A673 (cell line): ENCODE data around the gene UPP1.
A peak's percentile ranks its signal among the peaks of the same experiment; 100 is the strongest.

Source experiments
- EZH2 ChIP-seq: fragments of 200-600 bp; sonication (generic); IDR thresholded peaks from 2 replicates; pipeline ENCODE4 v1.6.1; 2017; ENCODE audit warnings: borderline replicate concordance, low read depth, mild to moderate bottlenecking, mixed read lengths, antibody characterized with exemption, low read length; ENCODE audit not compliant: poor library complexity, severe bottlenecking
- TF ChIP-seq, protein P1 (sequence below): fragments of 300-800, 200-600 bp; sonication (generic); conservative IDR thresholded peaks from 2 replicates; pipeline ENCODE4 v1.5.1; 2017; ENCODE audit warnings: low read depth, mild to moderate bottlenecking, antibody characterized with exemption, low read length, moderate library complexity, mixed read lengths

DNA sequence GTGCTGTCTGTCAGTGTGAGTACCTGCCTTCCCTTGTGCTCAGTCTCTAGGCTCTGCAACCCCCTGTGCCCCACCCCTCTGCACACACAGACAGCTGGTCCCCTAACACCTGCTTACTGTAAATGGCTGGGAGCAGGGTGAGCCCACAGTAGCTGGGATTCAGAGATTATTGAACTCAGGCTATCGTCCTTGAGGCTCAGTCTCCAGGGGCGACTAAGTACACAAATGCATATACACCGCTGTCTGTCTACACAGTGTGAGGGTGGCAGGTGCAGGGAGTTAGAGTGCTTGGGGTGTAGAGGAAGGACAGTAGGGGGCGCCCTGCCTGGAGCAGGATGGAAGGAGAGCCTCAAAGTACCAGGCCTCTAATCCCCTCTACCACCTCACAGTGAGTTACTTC, 12.9 kb downstream of the UPP1 start:
- TF ChIP-seq, protein P1, sequence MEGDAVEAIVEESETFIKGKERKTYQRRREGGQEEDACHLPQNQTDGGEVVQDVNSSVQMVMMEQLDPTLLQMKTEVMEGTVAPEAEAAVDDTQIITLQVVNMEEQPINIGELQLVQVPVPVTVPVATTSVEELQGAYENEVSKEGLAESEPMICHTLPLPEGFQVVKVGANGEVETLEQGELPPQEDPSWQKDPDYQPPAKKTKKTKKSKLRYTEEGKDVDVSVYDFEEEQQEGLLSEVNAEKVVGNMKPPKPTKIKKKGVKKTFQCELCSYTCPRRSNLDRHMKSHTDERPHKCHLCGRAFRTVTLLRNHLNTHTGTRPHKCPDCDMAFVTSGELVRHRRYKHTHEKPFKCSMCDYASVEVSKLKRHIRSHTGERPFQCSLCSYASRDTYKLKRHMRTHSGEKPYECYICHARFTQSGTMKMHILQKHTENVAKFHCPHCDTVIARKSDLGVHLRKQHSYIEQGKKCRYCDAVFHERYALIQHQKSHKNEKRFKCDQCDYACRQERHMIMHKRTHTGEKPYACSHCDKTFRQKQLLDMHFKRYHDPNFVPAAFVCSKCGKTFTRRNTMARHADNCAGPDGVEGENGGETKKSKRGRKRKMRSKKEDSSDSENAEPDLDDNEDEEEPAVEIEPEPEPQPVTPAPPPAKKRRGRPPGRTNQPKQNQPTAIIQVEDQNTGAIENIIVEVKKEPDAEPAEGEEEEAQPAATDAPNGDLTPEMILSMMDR, result peak; percentile 56
- TF ChIP-seq EZH2, result no peak
